Stimulated activated CD4-positive, alpha-beta T cell treated with anti-CD3 and anti-CD28 coated beads, Interleukin-12 subunit alpha, Interleukin-12 subunit beta, amount 100 ng/mL, for 4 hours (primary cell): Measurements from ENCODE around the gene INPP1.
"Not testable (repeated sequence)": the region's sequence is repeated elsewhere in the genome, so short reads cannot be mapped to it uniquely, and the experiment has no call there.

ENCODE experiments used
- DNase-seq: peaks from one replicate; pipeline ENCODE4 v3.0.0-alpha.2; 2020

INPP1 gene

GRCh38 chr2:190334479-190335224 is 8.7 kb upstream of the INPP1 start:
- DNase-seq = no peak

DNA sequence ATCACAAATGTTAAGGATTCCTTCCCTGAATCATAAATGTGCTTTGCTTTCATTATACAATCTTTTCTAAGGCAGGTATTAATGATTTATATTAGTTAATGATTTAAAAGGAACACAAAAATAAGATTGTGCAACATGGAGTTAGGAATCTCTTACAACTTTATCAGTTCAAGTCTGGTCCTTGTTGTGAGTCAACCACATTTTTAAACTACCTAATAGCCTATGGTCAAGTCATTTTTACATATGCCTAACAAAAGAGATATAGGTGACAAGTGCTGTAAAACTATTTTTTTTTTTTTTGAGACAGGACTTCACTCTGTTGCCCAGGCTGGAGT is 8.2 kb upstream of the INPP1 start:
- no peak for DNase-seq

GRCh38 chr2:190335584-190335983 is 7.8 kb upstream of the INPP1 start:
- not testable (repeated sequence) for DNase-seq

GRCh38 chr2:190336420-190336819 is 7.0 kb upstream of the INPP1 start:
- DNase-seq = no peak

GRCh38 chr2:190338453-190338852 is 4.9 kb upstream of the INPP1 start:
- DNase-seq = no peak

DNA sequence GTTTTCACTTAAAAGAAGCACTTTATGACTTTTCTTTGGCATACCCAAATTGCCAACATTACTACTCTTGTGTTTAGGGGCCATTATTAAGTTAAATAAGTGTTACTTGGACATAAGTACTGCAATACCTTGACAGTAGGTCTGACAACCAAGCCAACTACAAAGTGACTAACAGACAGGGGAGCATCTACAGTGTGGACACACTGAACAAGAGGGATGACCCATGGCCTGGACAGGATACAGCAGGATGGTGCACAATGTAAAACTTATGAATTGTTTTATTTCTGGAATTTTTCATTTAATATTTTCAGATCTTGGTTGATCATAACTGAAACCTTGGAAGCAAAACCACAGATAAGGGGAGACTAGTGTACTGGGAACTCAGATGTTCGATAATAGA is 4.0 kb upstream of the INPP1 start:
- DNase-seq = no peak

GRCh38 chr2:190340369-190340768 is 3.0 kb upstream of the INPP1 start:
- DNase-seq = no peak

DNA sequence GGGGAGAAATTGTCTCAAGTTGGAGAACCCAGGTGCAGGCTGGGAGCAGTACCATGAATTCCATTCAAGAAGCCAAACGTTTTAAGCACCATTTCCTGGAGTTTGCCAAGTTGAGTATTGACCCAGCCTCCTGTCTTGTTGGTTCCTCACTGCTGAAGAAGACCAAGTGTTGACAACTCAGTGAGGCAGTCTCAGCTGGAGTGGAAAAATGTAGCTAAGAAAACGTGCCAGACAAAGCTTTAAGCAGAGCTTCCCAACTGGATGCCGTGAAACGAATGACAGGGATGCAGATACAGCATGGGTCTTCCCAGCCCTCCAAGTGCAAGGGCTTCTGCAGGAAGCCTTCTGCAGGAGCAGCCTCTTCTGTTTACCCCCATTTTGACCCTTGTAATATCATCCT is 778 bp upstream of the INPP1 start:
- no peak for DNase-seq

DNA sequence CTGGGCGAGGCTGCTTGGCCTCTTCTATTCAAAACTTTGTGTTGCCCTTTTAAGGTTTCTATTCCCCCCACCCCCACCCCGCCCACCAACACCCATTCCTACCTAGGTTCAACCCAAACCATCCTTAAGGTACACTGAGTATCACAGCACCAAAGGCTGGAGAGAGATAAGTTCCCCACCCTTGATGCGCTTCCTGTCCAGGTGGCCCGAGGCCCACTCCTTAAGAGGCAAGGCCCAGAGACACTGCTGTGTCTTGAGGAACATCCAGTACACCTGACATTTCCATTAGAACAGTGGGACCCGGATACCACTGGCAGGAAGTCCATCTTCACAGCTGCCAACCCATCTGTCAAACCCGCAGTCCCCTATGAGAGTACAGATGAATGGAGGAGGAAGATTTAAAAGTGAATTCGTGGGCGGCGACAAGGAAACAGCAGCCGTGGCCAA is 277 bp upstream of the INPP1 start:
- DNase-seq = no peak

DNA sequence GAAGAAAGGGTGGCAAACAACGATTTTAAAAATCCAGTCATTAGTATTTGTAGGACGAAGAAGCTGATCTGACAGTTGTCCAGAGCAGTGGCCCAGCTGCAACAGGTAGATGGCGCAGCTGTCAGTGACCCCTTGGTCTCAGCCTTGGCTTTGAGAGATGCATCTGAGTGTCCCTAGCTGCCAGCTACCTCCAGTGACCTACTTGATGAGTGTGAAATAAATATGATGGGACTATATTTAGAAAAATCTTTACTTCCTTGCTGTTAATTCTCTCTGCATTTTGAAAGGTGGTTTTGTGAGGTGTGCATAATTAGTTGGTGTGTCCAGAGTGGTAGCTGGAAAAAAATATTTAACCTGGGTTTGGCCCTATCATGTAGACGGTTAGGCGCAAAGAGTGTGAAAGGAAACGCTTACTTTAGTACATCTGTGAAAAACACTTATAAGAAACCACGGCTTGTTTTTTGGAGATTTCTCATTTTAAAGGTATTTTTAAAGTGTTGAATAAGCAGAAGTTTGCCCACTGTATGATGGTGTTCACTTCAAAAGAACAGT is 963 bp downstream of the INPP1 start:
- DNase-seq = no peak

GRCh38 chr2:190350371-190350770 is 7.0 kb downstream of the INPP1 start:
- DNase-seq = no peak

GRCh38 chr2:190351955-190352354 is 8.6 kb downstream of the INPP1 start:
- DNase-seq = no peak

DNA sequence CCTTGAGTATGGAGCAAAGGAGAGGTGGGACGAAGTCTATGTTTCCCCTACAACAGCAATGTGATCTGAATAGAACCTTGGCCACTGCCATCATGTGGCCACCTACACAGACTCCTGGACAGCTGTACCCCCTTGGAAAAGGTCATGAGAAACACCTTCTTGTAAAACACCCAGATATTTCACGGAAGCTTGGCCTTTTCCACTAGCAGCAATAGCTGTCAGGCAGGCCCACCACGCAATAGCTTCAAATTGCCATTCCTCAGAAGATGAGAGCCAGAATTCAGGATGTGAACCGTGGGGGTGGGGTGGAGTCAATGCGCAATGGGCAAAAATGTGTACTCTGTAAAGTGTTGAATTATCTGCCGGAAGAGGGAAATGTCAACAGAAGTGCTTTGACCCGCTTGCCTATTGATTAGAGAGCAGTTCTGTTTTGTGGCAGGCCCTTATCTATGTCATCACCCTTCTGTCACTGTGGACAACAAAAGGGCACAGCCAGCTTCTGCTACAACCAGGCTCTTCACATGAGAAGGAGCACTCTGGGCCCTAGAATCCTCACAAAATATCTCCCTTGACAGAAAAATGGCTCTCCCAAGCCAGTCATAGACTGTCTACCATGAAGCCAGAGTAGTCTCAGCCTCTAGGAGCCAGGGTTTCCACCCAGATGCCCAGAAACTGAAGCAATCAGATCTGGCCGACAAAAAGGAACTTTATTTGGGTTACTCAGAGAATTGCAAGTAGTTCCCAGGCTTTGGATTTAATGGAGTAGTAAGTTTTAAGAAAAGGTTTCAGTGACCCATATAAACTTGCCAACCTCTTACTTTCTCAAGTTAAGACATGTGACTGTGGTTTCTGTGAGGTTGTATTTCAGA is 9.5 kb downstream of the INPP1 start:
- no peak for DNase-seq

- no peak for DNase-seq
Measured at GRCh38 chr2:190353537-190353899, 10.1 kb downstream of the INPP1 start.

GRCh38 chr2:190354003-190354690 is 10.8 kb downstream of the INPP1 start:
- no peak for DNase-seq

DNA sequence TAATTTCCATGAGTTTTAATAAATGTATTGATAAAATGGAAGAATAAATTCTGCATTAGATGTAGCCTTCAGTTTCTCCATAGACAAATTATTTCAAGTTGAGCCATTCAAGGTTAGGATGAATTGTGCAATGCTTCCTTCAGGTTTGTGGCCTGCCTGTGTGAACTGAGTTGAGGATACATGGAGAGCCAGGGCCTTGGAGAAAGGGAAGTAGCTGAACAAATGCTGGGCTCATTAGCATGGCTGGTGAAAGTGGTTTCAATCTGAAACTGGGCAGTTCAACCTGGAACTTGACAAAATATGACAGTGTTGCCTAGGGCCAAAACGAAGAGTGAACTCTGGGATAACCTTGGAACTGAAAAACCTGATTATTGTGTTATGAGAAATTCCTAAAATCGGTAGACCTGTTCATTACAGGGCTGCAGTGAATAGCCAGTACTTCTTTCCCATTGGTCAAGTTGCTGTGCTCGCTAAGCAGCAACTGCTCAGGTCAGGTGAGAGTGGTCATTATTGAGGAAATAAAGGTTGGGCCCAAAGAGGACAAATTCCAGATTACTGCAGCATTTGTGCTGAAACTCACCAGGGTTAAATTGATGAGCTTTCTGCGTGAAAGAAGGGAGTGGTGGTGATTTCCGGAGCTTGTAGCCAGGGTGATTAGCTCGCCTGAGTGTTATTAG is 12.7 kb downstream of the INPP1 start:
- DNase-seq = no peak

DNA sequence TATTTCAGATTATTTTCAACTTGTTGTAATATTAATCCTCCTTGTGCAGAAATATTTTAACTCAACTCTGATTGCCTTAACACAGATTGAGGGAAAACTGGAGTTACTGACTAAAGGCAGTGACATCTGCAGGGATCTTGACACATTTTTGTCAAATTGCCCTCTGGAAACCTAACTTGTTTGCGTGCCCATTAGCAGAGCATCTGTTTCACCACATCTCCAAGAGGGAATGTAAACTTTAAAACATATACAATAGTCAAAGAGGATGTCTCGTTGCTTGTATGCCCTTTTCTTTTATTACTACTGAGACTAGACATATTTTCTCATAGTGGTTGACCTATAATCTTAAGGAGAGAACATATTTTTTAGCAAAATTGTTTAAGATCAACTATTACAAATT is 14.2 kb downstream of the INPP1 start:
- DNase-seq = no peak

DNA sequence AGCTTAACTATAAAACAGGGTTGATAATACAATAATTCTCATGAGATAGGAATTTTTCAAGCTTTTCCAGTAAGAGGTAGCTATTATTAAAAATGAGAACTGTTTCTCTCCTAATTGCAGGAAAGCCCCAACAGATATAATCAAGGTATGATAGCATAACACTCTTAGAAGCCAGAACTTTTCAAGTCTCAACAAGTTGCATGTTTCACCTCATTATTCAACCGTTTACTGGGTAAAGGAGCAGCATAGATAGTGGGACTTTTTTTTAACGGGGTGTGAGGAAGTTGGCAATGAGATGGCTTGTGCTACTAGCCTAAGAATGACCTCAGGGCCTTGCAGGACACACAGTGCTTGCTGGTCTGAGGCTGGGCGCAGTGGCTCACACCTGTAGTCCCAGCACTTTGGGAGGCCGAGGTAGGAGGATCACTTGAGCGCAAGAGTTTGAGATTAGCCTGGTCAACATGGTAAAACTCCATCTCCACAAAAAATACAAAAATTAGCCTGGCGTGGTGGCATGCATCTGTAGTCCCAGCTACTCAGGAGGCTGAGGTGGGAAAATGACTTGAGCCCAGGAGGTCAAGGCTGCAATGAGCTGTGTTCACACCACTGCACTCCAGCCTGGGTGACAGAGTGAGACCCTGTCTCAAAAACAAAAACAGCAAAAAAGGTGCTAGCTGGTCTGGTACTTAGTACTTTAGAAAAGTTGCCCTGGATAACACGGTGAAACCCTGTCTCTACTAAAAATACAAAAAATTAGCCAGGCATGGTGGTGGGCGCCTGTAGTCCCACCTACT is 15.5 kb downstream of the INPP1 start:
- not testable (repeated sequence) for DNase-seq

DNA sequence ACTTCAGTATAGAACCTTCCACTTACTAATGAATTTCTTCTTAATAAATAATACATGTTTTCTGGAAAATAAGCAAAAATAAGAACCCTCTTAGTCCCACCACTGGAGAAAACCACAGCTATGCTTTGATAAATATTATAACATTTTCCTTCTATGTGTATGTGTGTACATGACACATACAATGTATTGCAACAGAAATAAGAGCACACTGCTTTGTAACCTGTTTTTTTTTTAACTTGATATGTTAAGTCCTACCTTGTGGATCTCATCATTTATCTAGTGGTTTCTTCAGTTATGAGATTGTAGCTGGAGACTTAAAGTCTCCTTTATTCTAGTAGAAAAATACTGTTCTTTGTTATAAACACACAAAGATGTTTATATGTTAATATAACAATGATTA is 17.2 kb downstream of the INPP1 start:
- DNase-seq = no peak

GRCh38 chr2:190360965-190361364 is 17.6 kb downstream of the INPP1 start:
- DNase-seq = no peak

DNA sequence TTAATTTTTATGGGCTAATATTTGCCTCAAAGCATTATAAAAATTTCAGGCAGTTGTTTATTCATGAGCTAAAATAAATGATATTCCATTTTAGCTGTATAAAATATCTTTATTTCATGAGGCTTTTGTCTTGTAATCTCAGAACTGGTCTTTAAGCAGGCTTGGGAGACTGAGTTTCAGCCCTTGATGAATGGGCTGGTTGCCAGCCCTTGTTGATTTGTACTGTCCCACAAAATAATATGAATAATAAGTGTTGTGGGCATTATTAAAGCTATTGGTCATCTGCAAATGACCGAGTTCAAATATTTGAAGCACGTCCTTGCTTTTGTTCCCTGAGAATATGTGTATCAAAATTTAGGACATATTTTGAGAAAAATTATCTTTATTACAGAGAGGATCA is 18.2 kb downstream of the INPP1 start:
- DNase-seq = no peak

GRCh38 chr2:190362894-190363293 is 19.5 kb downstream of the INPP1 start:
- DNase-seq = no peak
